A204.1 (cell line): ENCODE measurements around the gene PDE3A.
"Not testable (repeated sequence)": the region's sequence is repeated elsewhere in the genome, so short reads cannot be mapped to it uniquely, and the experiment has no call there.

Source experiments
- FAIRE-seq: peaks from 2 replicates; lab custom pipeline; 2012; peaks lifted over from hg19 to GRCh38; lab: Jason Lieb, UNC

The PDE3A gene

GRCh38 chr12:20497707-20498106, 129.4 kb downstream of the PDE3A start:
- no peak for FAIRE-seq

DNA sequence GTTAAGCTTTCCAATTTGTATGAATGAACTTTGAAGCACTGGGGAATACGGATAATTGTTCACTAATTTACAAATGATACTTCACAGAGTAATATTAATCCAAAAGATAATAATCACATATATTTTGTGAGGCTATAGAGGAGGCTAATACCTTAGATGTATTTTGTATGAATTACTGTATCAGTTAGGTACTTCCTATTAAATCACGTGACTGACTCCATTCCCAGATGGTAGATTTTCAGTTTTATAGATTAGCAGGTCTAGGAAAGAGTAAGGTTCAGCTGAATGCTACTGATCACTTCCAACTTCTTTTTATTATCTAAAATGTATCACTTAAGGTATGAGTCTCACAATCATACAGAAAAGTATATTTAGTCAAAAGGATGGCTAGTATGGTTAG, 133.6 kb downstream of the PDE3A start:
- no peak for FAIRE-seq

DNA sequence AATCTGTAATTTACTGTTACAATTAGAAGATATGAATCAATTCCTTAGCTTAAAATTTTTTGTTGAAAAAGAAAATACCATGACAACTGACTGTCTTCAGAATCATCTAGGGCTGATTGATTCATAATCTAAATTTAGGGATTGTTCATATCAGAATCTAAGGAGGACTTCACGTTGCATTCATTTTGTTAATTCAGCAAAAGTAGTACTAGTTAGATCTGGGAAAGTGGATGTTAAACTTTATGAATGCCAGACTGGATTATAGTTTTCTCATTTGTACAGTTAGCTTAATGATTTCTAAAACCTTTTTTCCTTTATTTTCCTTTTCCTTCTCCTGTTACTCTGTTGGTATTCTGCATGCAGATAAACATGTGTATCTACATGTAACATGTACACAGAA, 135.5 kb downstream of the PDE3A start:
- FAIRE-seq = no peak

- no peak for FAIRE-seq
Observed at GRCh38 chr12:20505056-20505455, 136.7 kb downstream of the PDE3A start.

DNA sequence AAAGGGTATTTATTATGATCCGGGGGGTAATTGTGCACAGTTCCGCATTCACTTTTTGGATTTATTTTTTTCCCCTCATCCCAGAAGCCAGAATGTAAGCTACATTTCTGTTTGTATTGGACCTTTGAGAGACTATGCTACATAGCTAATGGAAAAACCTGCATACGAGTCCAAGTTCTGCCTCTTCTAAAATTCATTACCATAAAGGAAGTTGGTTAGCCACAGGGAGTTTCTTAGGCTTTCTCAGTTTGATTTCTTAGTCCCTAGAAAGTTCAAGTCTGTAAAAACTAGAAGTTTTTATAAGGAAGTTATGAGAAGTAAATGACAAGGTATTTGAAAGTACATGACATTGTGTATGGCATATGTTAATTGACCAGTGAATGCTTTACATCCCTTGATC, 138.7 kb downstream of the PDE3A start:
- FAIRE-seq = no peak

DNA sequence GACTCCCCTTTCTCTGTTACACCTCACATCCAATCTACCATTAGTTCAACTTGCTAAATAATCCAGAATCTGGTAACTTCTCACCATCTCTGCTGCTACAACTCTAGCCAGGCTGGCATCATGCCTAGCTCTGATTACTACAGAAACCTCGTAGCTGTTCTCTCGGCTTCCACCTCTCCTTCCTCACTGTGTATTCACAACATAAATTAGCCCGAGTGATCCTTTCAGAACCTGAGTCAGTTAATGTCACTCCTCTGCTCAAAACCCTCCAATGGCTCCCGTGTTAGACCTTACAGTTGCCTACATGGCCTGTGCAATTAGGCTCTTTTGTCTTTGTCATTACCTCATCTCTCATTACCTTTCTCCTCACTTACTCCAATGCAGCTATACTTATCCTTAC, 139.4 kb downstream of the PDE3A start:
- FAIRE-seq = no peak

DNA sequence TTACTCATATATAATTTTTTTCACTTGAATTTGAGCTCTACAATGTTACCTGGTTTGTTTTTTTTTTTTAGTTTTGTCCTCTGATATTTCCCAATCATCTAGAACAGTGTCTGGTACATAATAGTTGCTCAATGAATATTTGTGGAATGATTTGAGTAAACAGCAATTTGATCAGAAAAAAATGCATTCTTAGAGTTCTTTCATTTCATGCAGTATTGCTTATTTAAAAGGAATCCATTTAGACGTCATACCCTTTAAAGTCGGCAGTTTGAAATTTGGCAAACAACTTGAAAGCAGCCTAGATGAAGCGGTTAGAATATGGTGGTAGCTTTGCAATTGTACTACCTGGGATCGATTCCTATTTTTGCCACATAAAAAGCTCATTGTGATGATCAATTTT, 140.0 kb downstream of the PDE3A start:
- FAIRE-seq = no peak

DNA sequence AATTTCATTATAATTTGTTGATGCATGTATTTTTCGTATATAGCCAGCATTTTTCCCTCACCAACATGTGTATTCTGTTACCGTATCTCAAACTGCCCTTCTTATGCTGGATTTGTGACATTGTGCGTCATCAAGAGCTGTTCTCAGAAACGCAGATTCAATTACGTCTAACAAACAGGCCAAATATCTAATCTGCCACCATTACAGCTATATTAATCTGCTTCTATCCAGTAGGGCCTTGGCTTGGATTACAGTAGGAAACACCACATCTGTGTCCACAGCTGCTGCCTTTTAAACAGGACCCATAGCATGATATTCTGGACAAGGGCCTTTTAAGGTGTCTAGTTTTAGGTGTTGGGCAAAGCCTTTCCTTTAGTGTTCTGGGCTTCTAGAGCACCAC, 140.6 kb downstream of the PDE3A start:
- FAIRE-seq = no peak

- FAIRE-seq = no peak
Observed at GRCh38 chr12:20510811-20511210, 142.5 kb downstream of the PDE3A start.

DNA sequence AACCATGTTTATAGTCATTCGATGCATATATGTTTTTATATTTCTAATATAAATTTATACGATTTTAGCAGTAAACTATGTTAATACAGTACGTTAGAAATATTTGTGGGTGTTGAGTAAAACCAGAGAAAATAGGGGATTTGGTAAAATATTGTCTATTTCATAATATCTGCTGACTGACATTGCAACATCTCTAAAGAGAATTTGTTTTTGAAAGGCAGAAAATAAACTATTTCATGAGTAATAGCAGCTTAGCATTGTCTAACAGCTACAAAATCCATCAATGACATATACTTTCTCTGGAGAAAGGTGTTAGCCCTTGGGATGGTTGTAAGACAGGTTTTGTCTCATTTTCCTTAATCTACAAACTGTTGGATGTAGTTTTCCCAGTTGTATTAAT, 144.9 kb downstream of the PDE3A start:
- no peak for FAIRE-seq

DNA sequence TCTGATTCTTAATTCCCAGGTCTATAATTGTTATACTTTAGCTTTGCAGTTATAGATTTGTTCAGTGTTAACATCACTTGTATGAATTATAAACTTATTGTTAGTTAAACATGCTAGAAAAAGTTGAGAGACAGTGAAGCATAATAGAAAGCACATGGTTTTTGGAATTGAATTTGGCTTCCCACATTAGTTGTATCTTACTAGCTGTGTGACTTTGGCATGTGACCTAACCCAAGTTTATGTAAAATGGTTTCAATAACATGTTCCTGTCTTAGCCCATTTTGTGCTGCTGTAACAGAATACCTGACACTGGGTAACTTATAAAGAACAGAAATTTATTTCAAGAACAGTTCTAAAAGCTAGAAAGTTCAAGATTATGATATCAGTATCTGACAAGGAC, 146.3 kb downstream of the PDE3A start:
- FAIRE-seq = no peak

DNA sequence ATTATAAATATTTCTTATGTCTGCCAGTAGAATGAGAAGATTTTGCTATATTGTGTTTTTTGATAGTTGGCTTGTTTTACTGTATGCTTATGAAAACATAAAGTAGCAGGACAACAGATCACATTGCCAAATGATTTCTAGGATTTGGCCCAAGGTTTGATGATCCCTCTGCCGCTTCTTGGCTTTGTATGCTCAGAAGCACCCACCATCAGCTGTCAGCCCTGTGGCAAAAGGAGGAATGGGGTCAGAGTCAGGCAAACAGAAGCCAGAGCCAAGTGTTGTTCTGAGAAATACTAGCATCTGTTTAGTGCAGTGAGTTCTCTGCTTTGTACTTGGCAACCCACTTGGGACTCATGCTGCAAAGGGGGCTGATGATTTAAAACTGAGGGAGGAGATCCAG, 152.2 kb downstream of the PDE3A start:
- no peak for FAIRE-seq

DNA sequence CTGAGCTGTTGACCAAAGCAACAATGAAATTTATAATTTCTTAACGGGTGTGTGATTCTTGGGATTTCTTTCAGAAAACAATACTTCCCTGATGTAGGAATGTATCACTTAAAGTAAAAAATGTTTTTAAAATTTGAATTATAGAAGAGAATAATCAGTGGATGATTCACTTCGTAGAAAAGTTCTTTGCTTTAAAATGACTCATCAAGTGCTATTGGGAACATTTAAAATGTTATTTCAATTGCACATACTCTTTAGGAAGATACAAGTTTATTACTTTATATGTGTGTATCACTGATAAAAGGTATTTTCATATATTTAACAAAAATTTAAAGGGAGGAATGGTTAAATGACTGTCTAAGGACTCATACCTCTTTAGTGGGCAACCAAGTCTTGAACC, 155.3 kb downstream of the PDE3A start:
- no peak for FAIRE-seq

GRCh38 chr12:20524113-20524512, 155.8 kb downstream of the PDE3A start:
- FAIRE-seq = no peak

GRCh38 chr12:20525064-20525610, 156.8 kb downstream of the PDE3A start:
- no peak for FAIRE-seq

- no peak for FAIRE-seq
Observed at GRCh38 chr12:20527417-20528163, 159.3 kb downstream of the PDE3A start.

- no peak for FAIRE-seq
Observed at GRCh38 chr12:20528208-20528607, 159.9 kb downstream of the PDE3A start.

DNA sequence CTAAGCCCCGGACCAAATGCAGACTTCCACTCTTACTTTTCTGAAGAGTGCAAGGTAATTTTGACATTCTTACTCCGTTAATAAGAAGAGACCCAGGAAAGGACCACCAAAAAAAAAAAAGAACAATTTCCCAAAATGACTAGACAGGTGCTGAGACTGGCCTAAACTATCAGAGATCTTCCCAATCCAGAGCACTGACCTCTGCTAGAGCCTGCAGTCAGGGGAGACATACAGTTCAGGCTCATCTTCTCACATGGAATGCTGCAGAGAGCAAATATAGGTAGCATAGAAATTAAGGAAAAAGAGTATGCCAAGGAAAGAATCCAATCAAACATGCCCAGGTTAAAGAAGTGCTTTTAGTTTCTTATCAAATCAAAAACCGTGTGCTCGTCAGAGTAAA, 177.9 kb downstream of the PDE3A start:
- FAIRE-seq = no peak

GRCh38 chr12:20547816-20548575, 179.7 kb downstream of the PDE3A start:
- FAIRE-seq = peak; percentile 3

DNA sequence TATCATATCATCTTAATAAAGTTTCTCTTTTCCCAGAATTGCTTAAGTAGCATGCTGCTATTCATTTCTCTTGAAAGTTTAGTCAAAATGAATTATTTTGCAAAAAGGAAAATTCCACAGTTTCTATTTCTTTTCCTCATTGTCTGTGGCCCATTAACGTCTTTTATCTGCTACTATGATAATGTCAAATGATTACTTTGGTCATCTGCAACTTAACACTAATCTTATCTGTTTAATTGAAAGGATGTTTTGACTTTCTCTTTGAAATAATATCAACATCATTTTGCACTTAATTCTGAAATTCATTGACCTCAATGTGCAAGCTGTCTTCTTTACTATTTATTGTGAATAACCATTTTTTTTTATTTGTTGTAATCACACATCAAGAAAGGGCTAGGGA, 180.3 kb downstream of the PDE3A start:
- FAIRE-seq = no peak

DNA sequence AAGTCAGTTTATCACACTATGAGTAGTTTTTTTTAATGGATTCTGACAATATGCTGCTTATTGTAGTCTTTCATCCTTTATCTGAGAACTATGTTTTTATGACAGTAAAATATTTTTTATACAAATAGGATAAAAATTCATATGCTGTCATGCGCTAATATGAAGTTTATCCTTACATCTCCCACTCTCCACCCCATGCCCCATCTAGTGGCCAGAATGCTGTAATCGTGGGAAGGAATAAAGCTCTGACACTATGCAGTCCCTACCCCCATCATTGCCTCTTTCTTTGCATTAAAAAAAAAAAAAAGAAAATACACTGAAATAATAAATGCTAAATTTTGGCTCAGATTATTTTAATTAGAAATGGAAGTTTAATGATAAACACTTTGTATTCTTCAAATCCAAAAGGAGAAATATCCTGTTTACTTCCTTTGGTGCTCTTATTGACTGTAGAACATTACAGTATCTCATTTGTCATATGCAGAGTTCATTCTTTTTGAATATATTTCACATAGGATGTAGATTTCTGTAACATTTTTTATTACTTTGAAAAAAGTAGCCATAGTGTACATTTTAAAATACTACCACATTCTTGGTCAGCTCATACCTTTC, 180.9 kb downstream of the PDE3A start:
- peak; percentile 78 for FAIRE-seq

DNA sequence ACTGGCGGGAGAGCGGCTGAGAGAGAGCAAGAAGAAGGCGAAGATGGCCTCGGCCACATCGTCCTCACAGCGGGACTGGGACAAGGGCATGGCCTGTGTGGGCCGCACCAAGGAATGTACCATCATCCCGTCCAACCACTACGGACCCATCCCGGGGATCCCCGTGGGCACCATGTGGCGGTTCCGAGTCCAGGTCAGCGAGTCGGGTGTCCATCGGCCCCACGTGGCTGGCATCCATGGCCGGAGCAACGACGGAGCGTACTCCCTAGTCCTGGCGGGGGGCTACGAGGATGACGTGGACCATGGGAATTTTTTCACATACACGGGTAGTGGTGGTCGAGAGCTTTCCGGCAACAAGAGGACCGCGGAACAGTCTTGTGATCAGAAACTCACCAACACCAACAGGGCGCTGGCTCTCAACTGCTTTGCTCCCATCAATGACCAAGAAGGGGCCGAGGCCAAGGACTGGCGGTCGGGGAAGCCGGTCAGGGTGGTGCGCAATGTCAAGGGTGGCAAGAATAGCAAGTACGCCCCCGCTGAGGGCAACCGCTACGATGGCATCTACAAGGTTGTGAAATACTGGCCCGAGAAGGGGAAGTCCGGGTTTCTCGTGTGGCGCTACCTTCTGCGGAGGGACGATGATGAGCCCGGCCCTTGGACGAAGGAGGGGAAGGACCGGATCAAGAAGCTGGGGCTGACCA, 183.6 kb downstream of the PDE3A start:
- not testable (repeated sequence) for FAIRE-seq

DNA sequence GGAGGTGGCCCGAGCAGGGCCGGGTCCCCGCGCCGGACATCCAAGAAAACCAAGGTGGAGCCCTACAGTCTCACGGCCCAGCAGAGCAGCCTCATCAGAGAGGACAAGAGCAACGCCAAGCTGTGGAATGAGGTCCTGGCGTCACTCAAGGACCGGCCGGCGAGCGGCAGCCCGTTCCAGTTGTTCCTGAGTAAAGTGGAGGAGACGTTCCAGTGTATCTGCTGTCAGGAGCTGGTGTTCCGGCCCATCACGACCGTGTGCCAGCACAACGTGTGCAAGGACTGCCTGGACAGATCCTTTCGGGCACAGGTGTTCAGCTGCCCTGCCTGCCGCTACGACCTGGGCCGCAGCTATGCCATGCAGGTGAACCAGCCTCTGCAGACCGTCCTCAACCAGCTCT, 184.2 kb downstream of the PDE3A start:
- not testable (repeated sequence) for FAIRE-seq
